Endodermal cell (in vitro differentiated cells): ENCODE results near the gene STARD13. TPM values are rescaled to one million over a fixed set of nuclear protein-coding genes. Genes with fewer than 3 reads are reported as not detected.

Source experiments
- DNase-seq: peaks from one replicate; pipeline ENCODE4 v3.0.0-alpha.2; 2017
- H3K27ac ChIP-seq: 2 replicates; pipeline ENCODE4 v1.5.1; 2013; ENCODE audit warnings: mild to moderate bottlenecking, low read depth, low read length, moderate library complexity
- H3K27me3 ChIP-seq: 2 replicates; pipeline ENCODE4 v1.6.1; 2013; ENCODE audit warnings: mild to moderate bottlenecking, low read length, moderate library complexity; ENCODE audit not compliant: insufficient read depth, control insufficient read depth, poor library complexity, severe bottlenecking
- H3K36me3 ChIP-seq: 2 replicates; pipeline ENCODE4 v1.7.0; 2013; ENCODE audit warnings: mild to moderate bottlenecking, low read length, moderate library complexity; ENCODE audit not compliant: control insufficient read depth, insufficient read depth
- H3K4me1 ChIP-seq: one replicate; pipeline ENCODE4 v1.7.0; 2013; ENCODE audit warnings: low read length; ENCODE audit not compliant: control insufficient read depth, insufficient read depth
- H3K4me3 ChIP-seq: 2 replicates; pipeline ENCODE4 v1.5.1; 2013; ENCODE audit warnings: mild to moderate bottlenecking, low read length, moderate library complexity
- H3K9ac ChIP-seq: 2 replicates; pipeline ENCODE4 v1.6.1; 2013; ENCODE audit warnings: mild to moderate bottlenecking, low read length, moderate library complexity; ENCODE audit not compliant: poor library complexity, severe bottlenecking; ENCODE audit errors: extremely low read depth
- H3K9me3 ChIP-seq: 2 replicates; pipeline ENCODE4 v1.6.1; 2013; ENCODE audit warnings: mild to moderate bottlenecking, low read length, moderate library complexity; ENCODE audit not compliant: control insufficient read depth
- H3K27ac Mint-ChIP-seq: 2 replicates; pipeline ENCODE4 v1.8.0; 2020; ENCODE audit warnings: mixed read lengths
- H3K27me3 Mint-ChIP-seq: 2 replicates; pipeline ENCODE4 v1.8.0; 2021; ENCODE audit warnings: mild to moderate bottlenecking, mixed read lengths; ENCODE audit not compliant: insufficient read depth
- H3K36me3 Mint-ChIP-seq: 2 replicates; pipeline ENCODE4 v1.8.0; 2020; ENCODE audit warnings: low read depth, mixed read lengths
- H3K4me1 Mint-ChIP-seq: 2 replicates; pipeline ENCODE4 v1.8.0; 2020; ENCODE audit warnings: mixed read lengths
- H3K4me3 Mint-ChIP-seq: 2 replicates; pipeline ENCODE4 v1.8.0; 2020; ENCODE audit warnings: mild to moderate bottlenecking, moderate library complexity, mixed read lengths
- H3K9me3 Mint-ChIP-seq: 2 replicates; pipeline ENCODE4 v1.8.0; 2020; ENCODE audit warnings: mild to moderate bottlenecking, mixed read lengths
- CTCF ChIP-seq: fragments of 200-600 bp; sonication (generic); conservative IDR thresholded peaks from 2 replicates; pipeline ENCODE4 v1.5.0; 2021; ENCODE audit warnings: antibody characterized with exemption, mild to moderate bottlenecking
- WGBS, 2 experiments: methylation state at CpG; one replicate each; pipeline versions ENCODE4 v1.1.5 to v1.1.7; 2013; ENCODE audit warnings: missing lambda C conversion rate in 2 of 2, mixed read lengths in 1 of 2; ENCODE audit not compliant: insufficient coverage in 1 of 2, insufficient read length in 1 of 2; 5-methylcytosine and 5-hydroxymethylcytosine counted together
- total RNA-seq, 2 donors: library from RNA; stranded (reverse); fragmentation: NEBNext Ultra II Directional in 1 of 2; extraction: Animal tissue kit (Norgen Biotek cat#: 25700) in 1 of 2; gene quantifications; 2 replicates in 1 of 2; 3 replicates in 1 of 2; pipeline ENCODE4 v1.2.1, GENCODE V29; 2021

Gene STARD13
- total RNA-seq, 2 donors from 2014 or later = 2.5 to 3.7 TPM

- no peaks in the 10 kb centered on the region for H3K9me3 Mint-ChIP-seq
- no peak for DNase-seq
- Histone ChIP-seq H3K36me3 (no peaks in the 10 kb centered on the region), H3K9me3 (no peaks in the 10 kb centered on the region), H3K4me3 (no peak overlapping the region), H3K27me3 (no peaks in the 10 kb centered on the region), H3K9ac (no peak overlapping the region), H3K4me1 (peaks cover 4% of the 10 kb centered on the region), H3K27ac (no peak overlapping the region)
- H3K4me3 Mint-ChIP-seq = no peak overlapping the region
- H3K36me3 Mint-ChIP-seq = no peaks in the 10 kb centered on the region
- WGBS, 2 experiments = 87 to 91% methylated on average over 5 to 6 of the region's 6 CpGs
- peaks cover 40% of the 10 kb centered on the region for H3K4me1 Mint-ChIP-seq
- no peak for TF ChIP-seq CTCF
- no peak overlapping the region for H3K27ac Mint-ChIP-seq
- H3K27me3 Mint-ChIP-seq = no peaks in the 10 kb centered on the region
Measured at GRCh38 chr13:33189470-33189869, 96.1 kb downstream of the STARD13 start.

GRCh38 chr13:33188093-33188882 lies 97.3 kb downstream of the STARD13 start:
- no peak for DNase-seq
- Histone ChIP-seq H3K27me3 (no peaks in the 10 kb centered on the region), H3K4me3 (no peak overlapping the region), H3K27ac (no peak overlapping the region), H3K9me3 (no peaks in the 10 kb centered on the region), H3K9ac (no peak overlapping the region), H3K36me3 (no peaks in the 10 kb centered on the region), H3K4me1 (peaks cover 6% of the 10 kb centered on the region)
- no peaks in the 10 kb centered on the region for H3K36me3 Mint-ChIP-seq
- no peaks in the 10 kb centered on the region for H3K9me3 Mint-ChIP-seq
- TF ChIP-seq CTCF = no peak
- H3K4me1 Mint-ChIP-seq = peaks cover 37% of the 10 kb centered on the region
- H3K27me3 Mint-ChIP-seq = no peaks in the 10 kb centered on the region
- 86 to 95% methylated on average over 2 to 4 of the region's 4 CpGs for WGBS, 2 experiments
- H3K4me3 Mint-ChIP-seq = no peak overlapping the region
- H3K27ac Mint-ChIP-seq = no peak overlapping the region

GRCh38 chr13:33186861-33187291 lies 98.7 kb downstream of the STARD13 start:
- no peak overlapping the region for H3K27ac ChIP-seq
- peaks cover 10% of the 10 kb centered on the region for H3K4me1 ChIP-seq
- Mint-ChIP-seq H3K36me3 (no peaks in the 10 kb centered on the region), H3K4me3 (no peak overlapping the region), H3K27ac (peak overlapping the region; percentile 25), H3K9me3 (no peaks in the 10 kb centered on the region), H3K4me1 (peaks cover 44% of the 10 kb centered on the region), H3K27me3 (no peaks in the 10 kb centered on the region)
- no peak overlapping the region for H3K9ac ChIP-seq
- no peak for TF ChIP-seq CTCF
- WGBS, 2 experiments = 72 to 79% methylated on average over 4 to 8 of the region's 8 CpGs
- no peaks in the 10 kb centered on the region for H3K27me3 ChIP-seq
- peak; percentile 47 for DNase-seq
- H3K36me3 ChIP-seq = no peaks in the 10 kb centered on the region
- H3K9me3 ChIP-seq = no peaks in the 10 kb centered on the region
- no peak overlapping the region for H3K4me3 ChIP-seq
